Esophagus squamous epithelium (tissue), 4 donors: ENCODE results near the gene RIMBP2.

Experiments used
- POLR2A ChIP-seq, 4 donors: fragments of 450-650 bp; IDR thresholded peaks; one replicate each; pipeline ENCODE4 v1.6.1; 2017; ENCODE audit warnings: antibody characterized with exemption in 4 of 4, mild to moderate bottlenecking in 4 of 4, moderate library complexity in 3 of 4
- TF ChIP-seq, protein P1 (sequence below), 6 experiments: fragments of 450-650 bp in 4 of 6; fragments of 200-600 bp in 2 of 6; sonication (generic) in 2 of 6; IDR thresholded peaks; one replicate each; pipeline ENCODE4 v1.5.1; 2016 to 2019; ENCODE audit warnings: antibody characterized with exemption in 6 of 6, mild to moderate bottlenecking in 4 of 6, moderate library complexity in 4 of 6

DNA sequence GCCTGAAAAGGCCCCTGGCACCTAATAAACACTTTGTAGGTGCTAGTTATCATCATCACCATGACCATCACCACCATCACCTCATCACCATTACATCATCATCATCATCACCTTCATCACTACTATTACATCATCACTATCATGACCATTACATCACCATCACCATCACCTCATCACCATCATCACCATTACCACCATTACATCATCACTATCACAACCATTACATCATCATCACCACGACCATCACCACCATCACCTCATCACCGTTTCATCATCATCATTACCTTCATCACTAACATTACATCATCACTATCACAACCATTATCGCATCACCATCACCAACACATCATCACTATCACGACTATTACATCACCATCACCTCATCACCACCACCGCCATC, 132.8 kb downstream of the RIMBP2 start:
- TF ChIP-seq, protein P1, sequence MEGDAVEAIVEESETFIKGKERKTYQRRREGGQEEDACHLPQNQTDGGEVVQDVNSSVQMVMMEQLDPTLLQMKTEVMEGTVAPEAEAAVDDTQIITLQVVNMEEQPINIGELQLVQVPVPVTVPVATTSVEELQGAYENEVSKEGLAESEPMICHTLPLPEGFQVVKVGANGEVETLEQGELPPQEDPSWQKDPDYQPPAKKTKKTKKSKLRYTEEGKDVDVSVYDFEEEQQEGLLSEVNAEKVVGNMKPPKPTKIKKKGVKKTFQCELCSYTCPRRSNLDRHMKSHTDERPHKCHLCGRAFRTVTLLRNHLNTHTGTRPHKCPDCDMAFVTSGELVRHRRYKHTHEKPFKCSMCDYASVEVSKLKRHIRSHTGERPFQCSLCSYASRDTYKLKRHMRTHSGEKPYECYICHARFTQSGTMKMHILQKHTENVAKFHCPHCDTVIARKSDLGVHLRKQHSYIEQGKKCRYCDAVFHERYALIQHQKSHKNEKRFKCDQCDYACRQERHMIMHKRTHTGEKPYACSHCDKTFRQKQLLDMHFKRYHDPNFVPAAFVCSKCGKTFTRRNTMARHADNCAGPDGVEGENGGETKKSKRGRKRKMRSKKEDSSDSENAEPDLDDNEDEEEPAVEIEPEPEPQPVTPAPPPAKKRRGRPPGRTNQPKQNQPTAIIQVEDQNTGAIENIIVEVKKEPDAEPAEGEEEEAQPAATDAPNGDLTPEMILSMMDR (IDR thresholded peaks at IDR 0.05): no peak
- TF ChIP-seq POLR2A (IDR thresholded peaks at IDR 0.05): no peak
